HG03025 (cell line): ENCODE data around the gene MYL6B.
"Not testable (repeated sequence)": the region's sequence is repeated elsewhere in the genome, so short reads cannot be mapped to it uniquely, and the experiment has no call there.

Source experiments
- ATAC-seq: cut with Tn5 transposase; IDR thresholded peaks from one replicate; pipeline ENCODE4 v1.9.1; 2021; ENCODE audit warnings: mild to moderate bottlenecking, moderate library complexity; ENCODE audit not compliant: unreplicated experiment, low FRiP score

The MYL6B gene

DNA sequence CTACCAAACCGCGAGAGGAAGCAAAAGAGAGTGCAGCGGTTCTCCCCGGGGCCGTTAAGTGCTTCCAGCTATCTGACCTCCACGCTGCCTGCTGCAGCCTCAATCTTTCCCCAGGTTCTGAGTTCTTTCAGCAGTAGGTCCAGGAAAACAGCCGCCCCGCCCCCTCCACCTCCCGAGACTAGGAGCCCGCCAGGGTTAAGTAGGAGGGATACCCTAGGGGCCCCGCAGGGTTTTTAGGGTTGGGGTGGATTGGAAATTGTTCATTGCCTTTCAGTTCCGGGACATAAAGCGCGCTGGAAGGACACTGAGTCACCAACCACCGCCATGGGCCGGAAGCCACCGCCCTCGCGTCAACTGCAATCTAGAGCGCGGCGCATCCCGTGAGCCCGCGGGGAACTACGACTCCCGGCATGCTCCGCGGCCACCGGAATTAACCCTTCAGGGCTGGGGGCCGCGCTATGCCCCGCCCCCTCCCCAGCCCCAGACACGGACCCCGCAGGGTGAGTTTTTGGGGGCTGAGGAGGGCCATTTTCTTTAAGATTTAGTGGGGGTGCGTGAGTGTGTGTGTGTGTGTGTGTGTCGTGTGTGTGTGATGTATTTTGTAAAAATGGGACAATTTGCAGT is at the start of gene MYL6B:
Gene MYL6B, plus strand, starts transcription at position 456 of the 624 bp plus-strand sequence. CDS start 1,332 bp downstream, outside the sequence.
- peak; percentile 73 for ATAC-seq

DNA sequence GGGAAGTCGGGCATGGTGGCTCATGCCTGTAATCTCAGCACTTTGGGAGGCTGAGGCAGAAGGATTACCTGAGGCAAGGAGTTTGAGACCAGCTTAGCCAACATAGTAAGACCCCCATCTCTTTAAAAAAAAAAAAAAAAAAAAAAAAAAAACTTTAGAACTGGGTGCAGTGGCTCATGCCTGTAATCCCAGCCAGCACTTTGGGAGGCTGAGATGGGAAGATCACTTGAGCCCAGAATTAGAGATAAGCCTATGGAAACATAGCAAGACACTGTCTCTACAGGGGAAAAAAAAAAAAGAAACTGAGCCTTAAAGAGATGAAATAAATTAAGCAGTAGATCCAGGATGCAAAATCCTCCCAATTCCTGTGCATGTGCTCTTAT is 49.7 kb upstream of the MYL6B start:
- ATAC-seq = no peak

DNA sequence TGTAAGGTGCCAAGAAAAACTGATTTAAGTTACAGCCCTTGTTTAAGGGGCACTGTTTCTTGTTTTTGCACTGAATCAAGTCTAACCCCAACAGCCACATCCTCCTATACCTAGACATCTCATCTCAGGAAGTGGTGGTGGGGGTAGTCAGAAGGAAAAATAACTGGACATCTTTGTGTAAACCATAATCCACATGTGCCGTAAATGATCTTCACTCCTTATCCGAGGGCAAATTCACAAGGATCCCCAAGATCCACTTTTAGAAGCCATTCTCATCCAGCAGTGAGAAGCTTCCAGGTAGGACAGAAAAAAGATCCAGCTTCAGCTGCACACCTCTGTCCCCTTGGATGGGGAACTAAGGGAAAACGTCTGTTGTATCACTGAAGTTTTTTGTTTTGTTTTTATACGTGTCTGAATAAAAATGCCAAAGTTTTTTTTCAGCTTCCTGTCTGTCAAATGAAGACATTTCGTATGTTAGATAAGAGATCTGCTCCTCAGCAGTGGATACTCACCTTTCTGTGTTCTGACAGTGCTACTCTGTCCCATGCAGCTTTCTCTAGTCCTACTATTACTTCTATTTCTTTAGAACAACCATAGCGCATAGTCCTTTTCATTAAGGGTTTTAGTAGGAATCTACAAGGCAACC is 49.2 kb upstream of the MYL6B start:
- no peak for ATAC-seq

DNA sequence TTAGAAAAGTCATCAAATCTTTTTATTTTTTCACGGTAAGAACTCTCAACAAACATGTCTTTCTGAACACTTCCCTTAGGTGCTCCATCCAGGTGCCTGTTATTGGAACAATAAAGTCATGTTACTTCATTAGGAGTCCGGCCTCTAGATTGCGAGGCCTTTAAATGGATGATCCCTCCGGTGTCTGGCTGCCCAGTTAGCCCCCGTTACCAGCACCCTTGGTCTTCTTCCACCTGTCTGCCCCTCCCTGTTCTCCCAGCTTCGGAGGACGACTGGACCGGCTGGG is 48.6 kb upstream of the MYL6B start:
- no peak for ATAC-seq

DNA sequence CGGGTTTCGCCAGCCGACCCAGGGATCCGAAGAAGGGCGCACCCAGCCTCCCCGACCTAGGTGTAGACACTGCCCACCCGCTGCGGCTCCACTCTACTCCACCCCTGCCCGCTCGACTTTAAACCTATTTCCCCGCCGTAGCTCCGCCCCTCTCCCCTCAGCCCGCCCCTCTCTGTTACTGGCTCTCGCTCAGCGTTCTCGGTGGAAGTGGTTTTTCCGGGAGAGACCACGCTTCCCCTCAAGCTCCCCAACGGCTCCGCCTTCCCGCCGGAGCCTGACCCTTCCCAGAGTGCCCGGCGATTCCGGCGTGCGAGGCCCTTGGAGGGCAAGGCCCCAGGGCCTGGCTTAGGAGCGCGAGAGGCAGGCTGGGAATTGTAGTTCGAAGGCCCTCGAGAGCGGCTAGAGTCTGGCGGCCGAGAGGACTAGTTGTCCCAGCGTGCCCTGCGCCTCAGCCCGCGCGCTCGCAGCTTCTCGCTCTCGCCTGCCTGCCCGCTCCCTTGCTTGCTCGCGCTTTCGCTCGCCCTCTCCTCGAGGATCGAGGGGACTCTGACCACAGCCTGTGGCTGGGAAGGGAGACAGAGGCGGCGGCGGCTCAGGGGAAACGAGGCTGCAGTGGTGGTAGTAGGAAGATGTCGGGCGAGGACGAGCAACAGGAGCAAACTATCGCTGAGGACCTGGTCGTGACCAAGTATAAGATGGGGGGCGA is 48.1 kb upstream of the MYL6B start, which contains the start of gene PA2G4:
Gene PA2G4, plus strand, starts transcription at position 451 of the 706 bp plus-strand sequence. Its CDS starts 179 bp downstream, at position 630.
- peak; percentile 89 for ATAC-seq

DNA sequence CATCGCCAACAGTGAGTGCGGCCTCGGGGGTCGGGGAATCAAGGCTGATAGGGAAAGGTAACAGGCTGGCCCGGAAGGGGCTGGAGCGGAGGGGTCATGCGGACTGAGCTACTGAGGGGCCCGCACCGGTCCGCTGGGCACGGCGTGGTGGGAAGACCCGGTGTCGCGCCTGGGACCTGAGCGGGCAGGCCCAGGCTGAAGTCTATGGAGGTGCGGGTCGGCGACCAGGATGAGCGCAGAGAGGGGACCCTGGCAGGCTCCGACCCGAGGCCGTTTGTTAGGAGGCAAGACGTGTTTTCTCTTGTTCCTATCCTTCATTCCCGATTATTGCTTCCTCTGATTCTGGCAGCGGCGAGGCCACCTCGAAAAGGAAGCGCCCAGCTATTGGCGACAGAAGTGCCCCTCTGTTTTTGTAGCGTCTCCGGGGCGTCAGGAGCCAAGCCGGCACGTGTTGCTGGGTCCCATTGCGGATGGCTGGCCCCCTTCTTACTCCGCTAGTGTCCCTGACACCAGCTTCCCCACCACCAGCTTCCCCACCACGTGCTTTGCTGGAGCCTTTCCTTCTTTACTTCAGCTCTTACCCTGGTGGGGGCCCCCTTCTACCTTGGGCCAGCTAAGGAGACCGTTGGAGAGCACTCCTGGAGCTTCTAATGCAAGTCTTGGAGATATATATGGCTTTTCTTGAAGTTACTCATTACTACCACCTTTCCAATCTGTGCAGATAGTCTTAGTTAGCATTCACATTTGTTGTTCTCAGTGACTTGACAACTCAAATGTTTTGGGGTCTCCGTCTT is 47.4 kb upstream of the MYL6B start:
- ATAC-seq = peak; percentile 17

DNA sequence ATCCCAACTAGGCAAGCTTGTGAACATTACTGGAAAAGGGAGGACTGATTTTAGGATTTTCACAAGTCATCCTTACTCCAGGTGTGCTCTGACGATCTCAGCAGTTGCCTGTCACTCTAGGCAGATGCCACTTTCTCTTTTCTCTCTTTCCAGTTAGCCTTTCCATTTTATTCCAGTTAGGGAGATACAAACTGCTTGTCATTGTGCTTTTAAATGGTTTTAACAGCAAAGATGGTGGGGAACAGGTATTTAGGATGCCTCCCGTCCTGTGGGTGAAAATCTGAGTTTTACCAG is 46.8 kb upstream of the MYL6B start:
- no peak for ATAC-seq

DNA sequence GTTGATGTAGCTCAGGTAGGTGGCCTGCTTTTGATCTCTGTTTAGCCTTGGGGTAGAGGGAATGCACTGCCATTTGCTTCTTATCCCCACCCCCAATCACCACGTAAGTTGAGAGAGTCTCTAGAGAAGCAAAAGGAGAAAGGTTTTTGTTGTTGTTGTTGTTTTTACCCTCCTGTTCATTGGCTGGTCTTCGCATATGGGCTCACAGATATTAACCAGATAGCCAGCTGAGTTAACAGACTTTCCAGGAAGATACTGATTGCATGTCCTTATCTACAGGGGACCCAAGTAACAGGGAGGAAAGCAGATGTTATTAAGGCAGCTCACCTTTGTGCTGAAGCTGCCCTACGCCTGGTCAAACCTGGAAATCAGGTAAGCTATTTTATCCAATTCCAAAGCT is 45.1 kb upstream of the MYL6B start:
- no peak for ATAC-seq

DNA sequence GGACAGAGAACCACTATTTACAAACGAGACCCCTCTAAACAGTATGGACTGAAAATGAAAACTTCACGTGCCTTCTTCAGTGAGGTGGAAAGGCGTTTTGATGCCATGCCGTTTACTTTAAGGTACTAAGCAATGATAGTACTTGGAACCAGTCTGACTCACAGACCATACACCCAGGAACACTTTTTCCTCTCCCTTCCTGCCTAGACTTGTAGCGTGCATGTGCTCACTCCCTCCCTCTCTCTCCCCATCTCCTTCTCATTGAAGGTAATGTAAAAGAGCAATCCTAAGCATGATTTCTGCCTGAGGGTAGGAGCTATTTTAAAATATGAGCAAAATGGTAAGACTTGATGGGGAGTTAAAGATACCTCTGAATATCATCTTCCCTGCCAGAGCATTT is 41.8 kb upstream of the MYL6B start:
- no peak for ATAC-seq

DNA sequence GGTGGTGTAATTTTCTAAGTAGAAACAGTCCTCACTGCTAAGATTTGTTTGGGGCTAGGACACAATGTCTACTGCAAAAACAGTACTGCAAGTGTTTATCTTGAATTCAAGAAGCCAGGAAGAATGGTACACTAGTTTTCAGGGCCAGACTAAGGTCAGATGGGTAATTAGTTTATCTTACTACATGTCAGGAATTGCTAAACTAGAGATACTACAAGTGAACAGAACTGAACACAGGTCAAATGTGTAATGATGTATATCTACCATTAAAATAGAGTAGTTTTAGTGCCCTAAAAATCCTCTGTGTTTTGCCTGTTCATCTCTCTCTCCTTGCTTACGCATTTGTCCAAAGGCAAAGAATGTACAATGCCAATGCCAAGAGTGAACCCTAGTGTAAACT is 38.3 kb upstream of the MYL6B start:
- ATAC-seq = no peak

DNA sequence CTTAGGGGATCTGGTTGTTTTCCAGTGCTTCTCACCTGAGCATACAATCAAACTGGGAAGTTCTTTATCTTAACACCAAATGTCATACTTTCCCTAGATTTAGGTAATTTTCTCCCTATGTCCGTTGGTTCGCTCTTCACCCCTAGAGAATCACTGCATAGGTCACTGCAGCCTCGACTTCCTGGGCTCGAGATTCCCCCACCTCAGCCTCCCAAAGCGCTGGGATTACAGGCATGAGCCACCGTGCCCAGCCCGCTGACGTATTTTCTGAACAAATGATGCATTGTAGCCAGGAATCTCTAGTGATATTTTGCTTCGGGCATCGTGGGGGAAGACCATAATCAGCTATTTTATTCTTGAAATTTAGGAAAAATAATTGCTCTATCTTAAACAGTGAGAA is 37.1 kb upstream of the MYL6B start:
- ATAC-seq = no peak

DNA sequence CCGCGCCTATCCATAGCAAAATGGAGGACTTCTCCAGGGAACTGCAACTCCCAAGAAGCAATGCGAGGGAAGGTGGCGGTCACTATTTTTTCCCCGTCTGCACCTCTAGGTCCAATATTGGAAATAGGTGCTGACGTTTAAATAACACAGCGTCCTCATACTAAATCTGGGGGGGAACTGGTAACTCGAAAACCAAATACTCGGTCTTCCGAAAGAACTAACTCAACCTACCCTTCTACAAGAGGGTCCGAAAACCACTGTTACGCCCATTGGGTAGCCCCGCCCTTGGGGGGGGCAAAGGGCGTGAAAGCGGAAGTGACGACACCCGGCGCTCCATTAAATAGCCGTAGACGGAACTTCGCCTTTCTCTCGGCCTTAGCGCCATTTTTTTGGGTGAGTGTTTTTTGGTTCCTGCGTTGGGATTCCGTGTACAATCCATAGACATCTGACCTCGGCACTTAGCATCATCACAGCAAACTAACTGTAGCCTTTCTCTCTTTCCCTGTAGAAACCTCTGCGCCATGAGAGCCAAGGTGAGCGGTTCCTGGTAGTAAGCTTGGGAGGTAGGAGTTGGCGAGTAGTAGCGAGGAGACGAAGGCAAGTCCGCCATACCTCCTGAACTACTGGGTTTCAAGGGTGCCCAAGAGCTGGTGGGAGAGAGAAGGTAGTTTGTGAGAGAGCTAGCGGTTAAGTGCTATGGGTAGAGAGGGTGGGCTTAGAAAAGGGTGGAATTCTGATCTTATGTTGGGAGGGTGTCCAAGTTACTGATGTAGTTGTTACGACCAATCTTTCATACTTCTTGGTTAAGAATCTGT is 35.9 kb upstream of the MYL6B start, which contains the start of gene RPL41:
Gene RPL41, plus strand, starts transcription at position 367 of the 815 bp plus-strand sequence.
- ATAC-seq = peak; percentile 41

DNA sequence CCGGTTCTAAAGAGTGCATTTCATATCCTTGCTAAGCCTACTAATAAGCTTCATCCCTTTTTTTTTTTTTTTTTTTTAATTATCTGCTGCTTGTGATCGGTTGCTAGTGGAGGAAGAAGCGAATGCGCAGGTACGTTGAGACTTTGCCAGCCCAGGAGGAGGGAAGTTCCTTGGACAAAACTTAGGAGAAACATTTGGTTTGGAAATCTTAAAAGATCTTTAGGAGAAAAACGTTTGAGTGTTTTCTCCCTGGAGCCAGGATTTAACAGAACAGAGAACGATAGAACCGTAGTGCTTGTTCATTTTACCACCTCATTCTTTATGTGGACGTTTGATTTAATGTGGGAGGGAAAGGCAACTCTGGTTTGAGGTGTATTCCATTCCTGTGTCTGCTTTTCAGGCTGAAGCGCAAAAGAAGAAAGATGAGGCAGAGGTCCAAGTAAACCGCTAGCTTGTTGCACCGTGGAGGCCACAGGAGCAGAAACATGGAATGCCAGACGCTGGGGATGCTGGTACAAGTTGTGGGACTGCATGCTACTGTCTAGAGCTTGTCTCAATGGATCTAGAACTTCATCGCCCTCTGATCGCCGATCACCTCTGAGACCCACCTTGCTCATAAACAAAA is 35.2 kb upstream of the MYL6B start:
- not testable (repeated sequence) for ATAC-seq

DNA sequence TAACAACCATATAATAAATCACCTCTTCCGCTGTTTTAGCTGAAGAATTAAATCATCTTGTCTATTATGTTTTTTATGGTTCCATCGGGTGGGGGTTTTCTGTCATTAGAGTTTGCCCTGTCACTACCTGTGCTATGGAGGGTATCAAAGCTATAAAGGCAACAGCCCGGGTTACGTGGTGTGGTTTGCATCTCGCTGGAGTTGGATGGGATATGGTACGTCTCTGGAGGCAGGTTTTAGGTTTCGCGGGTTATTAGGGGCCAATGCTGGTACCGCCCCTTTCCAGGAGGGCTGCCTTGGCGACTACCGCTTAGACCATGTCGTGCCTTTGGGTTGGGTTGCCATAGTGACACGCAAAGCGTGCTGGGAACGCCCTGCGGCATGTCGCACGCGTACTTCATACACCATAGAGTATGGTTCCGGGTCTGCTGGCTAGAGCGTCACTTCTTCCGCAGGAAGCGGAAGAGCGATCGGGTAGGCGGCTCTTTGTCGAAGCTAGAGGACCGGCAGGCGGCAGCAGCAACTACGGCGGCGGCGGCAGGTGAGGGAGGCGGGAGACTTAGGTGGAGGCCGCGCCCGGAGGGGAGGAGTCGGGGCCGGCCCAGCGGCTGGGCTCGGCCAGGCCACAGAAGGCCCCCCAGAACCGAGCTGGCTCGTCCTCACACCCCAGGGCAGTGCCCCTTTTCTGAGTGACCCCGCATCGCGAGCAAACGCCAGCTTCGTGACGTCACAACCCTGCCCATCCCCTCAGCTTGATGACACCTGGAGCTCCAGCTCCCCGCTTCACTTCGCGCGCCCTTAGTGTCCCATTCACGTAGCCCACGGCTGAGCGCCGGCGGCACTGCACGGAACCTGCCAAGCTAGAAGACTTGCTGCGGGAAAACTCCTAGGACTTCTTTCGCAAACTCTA is 34.4 kb upstream of the MYL6B start, which contains the start of gene ZC3H10:
Gene ZC3H10, plus strand, starts transcription at position 489 of the 910 bp plus-strand sequence. CDS start 2,297 bp downstream, outside the sequence.
- ATAC-seq = peak; percentile 80

DNA sequence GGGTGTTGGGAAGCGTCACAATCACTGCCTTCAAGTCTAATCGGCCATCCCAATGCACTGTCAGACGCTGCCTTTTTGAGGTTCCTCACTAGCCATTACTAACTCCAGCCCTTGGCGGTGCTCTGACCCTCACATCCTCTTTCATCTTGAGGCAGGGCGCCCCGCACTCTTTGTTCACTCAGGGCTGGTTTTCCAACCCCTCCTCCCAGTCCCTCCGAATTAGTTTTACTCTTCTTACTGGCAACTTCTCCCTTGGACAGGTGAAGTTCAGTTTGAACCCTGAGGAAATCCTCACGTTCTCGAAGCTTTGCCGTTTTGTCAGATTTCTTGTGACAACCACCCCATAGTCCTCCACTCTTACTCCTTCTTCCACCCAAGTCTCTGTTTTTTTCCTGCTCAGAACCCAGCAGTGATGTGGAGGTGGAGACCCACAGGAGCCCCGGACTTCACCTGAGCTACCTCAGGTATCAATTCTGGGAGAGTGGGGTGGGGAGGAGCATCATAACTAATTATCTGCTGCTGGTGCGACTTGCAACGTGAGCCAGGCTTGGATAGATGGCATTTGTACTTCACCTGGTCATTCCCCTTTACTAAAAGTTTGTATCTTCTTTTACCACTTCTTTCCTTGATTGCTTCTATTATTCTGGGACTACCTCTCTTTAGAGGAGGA is 33.6 kb upstream of the MYL6B start:
- no peak for ATAC-seq

DNA sequence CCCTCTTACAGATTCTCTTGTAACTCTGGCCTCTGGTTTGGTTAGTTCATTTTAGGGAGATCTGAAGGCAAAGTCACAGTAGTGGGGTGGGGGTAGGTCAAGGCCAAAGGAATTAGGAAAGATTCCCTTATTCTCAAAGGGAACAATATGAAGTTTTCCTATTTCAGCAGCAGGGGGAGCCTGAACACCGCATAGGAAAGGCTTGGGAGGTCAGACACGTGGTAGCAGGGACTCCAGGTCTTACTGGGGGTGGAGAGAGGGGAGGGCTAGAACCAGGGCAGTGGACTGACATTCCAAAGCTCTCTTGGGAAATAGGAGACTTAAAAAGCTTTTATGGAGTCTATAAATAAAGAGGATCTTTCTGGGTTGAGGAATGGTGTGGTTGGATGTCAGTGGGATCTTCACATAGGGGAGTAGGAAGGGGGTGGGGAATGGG is 33.0 kb upstream of the MYL6B start:
- ATAC-seq = no peak

DNA sequence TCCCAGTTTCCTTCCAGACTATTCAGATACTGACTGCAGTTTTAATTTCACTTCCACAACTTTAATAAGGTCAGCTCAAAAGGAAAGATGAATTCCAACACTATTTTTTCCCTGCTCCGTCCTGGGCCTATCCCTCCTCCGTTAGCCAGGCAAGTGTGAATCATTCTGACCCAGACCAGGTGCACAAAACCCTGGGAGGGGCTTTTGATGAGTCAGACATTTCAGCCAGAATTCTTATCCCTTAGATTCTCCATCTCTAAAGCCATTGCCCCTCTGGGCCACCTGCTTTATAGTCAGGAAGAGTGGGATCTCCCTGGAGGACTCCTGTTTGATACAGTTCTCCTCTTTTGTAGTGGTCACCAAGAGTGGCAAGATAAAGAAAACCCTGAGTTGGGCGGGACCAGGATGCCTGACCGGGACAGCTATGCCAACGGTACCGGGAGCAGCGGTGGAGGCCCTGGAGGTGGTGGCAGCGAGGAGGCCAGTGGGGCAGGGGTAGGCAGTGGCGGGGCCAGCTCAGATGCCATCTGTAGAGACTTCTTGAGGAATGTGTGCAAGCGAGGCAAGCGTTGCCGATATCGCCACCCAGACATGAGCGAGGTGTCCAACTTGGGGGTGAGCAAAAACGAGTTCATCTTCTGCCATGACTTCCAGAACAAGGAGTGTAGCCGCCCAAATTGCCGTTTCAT is 32.1 kb upstream of the MYL6B start:
- no peak for ATAC-seq
